D721Med (cell line): ENCODE measurements around the gene BST2.

ENCODE experiments used
- DNase-seq: peaks from one replicate; pipeline ENCODE4 v3.0.0; 2011; ENCODE audit warnings: low spot score; ENCODE audit not compliant: insufficient read length
- FAIRE-seq: peaks from 2 replicates; lab custom pipeline; 2011; peaks lifted over from hg19 to GRCh38; lab: Jason Lieb, UNC
- CTCF ChIP-seq: IDR thresholded peaks from 2 replicates; pipeline ENCODE4 v1.5.1; 2012; ENCODE audit warnings: mild to moderate bottlenecking, control low read depth; ENCODE audit not compliant: insufficient read depth; ENCODE audit errors: missing control alignments

The BST2 gene

GRCh38 chr19:17389288-17389687 is 16.1 kb downstream of the BST2 start:
- DNase-seq (no peak), FAIRE-seq (no peak)
- TF ChIP-seq CTCF = no peak

DNA sequence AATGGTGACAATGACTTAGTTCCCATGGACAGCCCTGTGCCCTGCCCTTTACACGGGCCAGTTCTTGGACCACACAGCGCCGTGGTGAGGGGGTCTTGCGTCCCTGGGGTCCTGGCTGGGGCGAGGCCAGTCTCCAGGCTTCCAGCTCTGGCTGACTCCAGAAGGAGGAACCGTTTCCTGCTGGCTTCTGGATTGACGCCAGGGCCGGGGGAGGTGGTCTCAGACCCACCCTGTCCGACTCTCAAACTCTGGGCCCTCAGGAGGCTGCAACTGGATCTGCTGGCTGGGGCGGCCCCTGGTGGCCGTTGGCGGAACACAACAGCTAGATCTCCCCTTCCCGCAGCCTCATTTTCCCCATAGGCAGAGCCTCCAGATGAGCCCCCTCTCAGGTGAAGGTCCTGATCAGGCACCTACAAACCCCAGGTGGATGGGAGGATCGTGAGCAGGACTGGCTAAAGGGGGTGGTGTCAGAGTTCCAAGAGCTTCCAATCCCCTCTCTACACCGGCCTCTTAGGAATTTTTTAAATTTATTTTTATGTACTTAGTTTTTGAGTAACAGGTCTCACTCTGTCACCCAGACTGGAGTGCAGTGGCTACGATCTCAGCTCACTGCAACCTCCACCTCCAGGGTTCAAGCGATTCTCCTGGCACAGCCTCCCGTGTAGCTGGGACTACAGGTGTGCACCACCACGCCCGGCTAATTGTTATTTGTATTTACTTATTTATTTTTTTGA is 19.4 kb downstream of the BST2 start:
- FAIRE-seq (no peak), DNase-seq (no peak)
- TF ChIP-seq CTCF = peak; percentile 72

- FAIRE-seq (no peak), DNase-seq (no peak)
- TF ChIP-seq CTCF = no peak
Observed at GRCh38 chr19:17380426-17381138, 24.8 kb downstream of the BST2 start.

- TF ChIP-seq CTCF = no peak
- DNase-seq = no peak
- no peak for FAIRE-seq
Observed at GRCh38 chr19:17379221-17379631, 26.2 kb downstream of the BST2 start.

- TF ChIP-seq CTCF = no peak
- DNase-seq (no peak), FAIRE-seq (no peak)
Observed at GRCh38 chr19:17378271-17378670, 27.2 kb downstream of the BST2 start.

DNA sequence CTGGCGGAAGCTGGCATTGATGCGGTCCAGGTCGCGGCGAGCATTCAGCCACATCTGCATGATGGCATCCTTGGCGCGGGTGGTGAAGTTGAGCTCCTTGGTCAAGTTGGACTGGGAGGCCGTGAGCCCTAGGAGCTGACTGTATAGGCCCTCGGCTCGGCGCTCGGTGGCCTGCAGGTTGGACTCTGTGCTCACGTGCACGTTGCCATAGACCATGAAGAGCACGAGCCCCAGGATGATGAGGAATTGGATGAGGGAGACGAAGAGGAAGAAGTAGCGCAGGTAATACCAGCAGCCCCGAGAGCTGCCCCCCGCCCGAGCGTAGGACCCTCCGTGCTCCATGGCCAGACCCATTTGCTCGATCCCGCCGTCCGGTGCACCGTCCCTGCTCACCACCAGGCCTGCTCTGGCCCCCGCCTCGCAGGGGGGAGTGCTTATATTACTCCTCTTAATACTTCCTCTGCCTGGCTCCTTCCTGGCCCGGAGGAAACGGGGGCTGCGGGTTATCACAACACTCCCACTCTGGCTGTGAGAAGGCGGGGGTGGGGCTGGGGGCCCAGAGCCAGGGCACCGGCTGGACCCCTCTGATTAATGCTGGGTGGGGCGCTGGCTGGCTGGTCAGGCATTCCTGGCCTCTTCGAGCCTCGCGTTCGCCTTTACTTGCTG is 28.4 kb downstream of the BST2 start, which contains the start of gene PLVAP:
Gene PLVAP (minus strand): TSS at position 408 of the 666 bp plus-strand sequence. CDS start 54 bp downstream, at position 354.
- DNase-seq (no peak), FAIRE-seq (no peak)
- no peak for TF ChIP-seq CTCF
